ENCODE results near the gene IPPK. TPM values are rescaled to one million over a fixed set of nuclear protein-coding genes. Genes with fewer than 3 reads are reported as not detected.

Gene IPPK
- total and polyA plus RNA-seq, 10 donors, result 6.1 to 14.6 (median 11.5) TPM

- H3K27ac ChIP-seq, result no peak overlapping the region
- H3K27me3 ChIP-seq (replicated peaks in 1 of 7), result no peaks in the 10 kb centered on the region
- H3K4me3 ChIP-seq, result no peak overlapping the region
- peaks cover 3 to 100% (median 96%) of the 10 kb centered on the region in 6 donors for H3K36me3 ChIP-seq
- no peaks in the 10 kb centered on the region for H3K9me3 ChIP-seq
- intact Hi-C loops (cut with DNase I; ENCODE audit: low total_unique reads), result no loop called here
- peaks cover 0 to 8% (median 3%) of the 10 kb centered on the region in 6 donors for H3K4me1 ChIP-seq
- DNase-seq, result peak; percentile 67
- WGBS, 5 donors, result 83 to 94% (median 88%) methylated on average over 2 to 5 of the region's 5 CpGs
- TF ChIP-seq POLR2A (IDR thresholded peaks at IDR 0.05), result no peak
- TF ChIP-seq POLR2AphosphoS5 (IDR thresholded peaks at IDR 0.05), result no peak
- no peak for TF ChIP-seq CTCF (IDR thresholded peaks at IDR 0.05 in 8 of 11, conservative IDR thresholded peaks at IDR 0.05 in 3 of 11)
Observed at GRCh38 chr9:92638621-92639101, 31.3 kb downstream of the IPPK start.

- TF ChIP-seq CTCF (IDR thresholded peaks at IDR 0.05 in 8 of 11, conservative IDR thresholded peaks at IDR 0.05 in 3 of 11), result no peak
- TF ChIP-seq POLR2AphosphoS5 (IDR thresholded peaks at IDR 0.05), result peak in 1 of 3 donors; percentile 12
- TF ChIP-seq POLR2A (IDR thresholded peaks at IDR 0.05), result no peak
- H3K27ac ChIP-seq, result no peak overlapping the region
- H3K36me3 ChIP-seq, result peaks cover 3 to 100% (median 97%) of the 10 kb centered on the region in 6 donors
- DNase-seq, result peak; percentile 66
- intact Hi-C loops (cut with DNase I; ENCODE audit: low total_unique reads), result no loop called here
- H3K4me3 ChIP-seq, result no peak overlapping the region
- WGBS, 5 donors, result 88 to 97% (median 93%) methylated on average over 10 to 26 of the region's 26 CpGs
- H3K9me3 ChIP-seq, result no peaks in the 10 kb centered on the region
- H3K4me1 ChIP-seq, result peaks cover 0 to 8% (median 3%) of the 10 kb centered on the region in 6 donors
- H3K27me3 ChIP-seq (replicated peaks in 1 of 7), result no peaks in the 10 kb centered on the region
Observed at GRCh38 chr9:92637886-92638620, 31.9 kb downstream of the IPPK start.

- no peaks in the 10 kb centered on the region for H3K27me3 ChIP-seq (replicated peaks in 1 of 7)
- TF ChIP-seq CTCF (IDR thresholded peaks at IDR 0.05 in 8 of 11, conservative IDR thresholded peaks at IDR 0.05 in 3 of 11) (no peak), POLR2AphosphoS5 (IDR thresholded peaks at IDR 0.05) (no peak), POLR2A (IDR thresholded peaks at IDR 0.05) (no peak)
- H3K4me1 ChIP-seq, result peaks cover 0 to 8% (median 3%) of the 10 kb centered on the region in 6 donors
- WGBS, 5 donors, result 92 to 97% (median 95%) methylated on average over 7 of the region's 7 CpGs
- intact Hi-C loops (cut with DNase I; ENCODE audit: low total_unique reads), result no loop called here
- H3K9me3 ChIP-seq, result no peaks in the 10 kb centered on the region
- H3K27ac ChIP-seq, result no peak overlapping the region
- peak; percentile 62 for DNase-seq
- H3K4me3 ChIP-seq, result no peak overlapping the region
- H3K36me3 ChIP-seq, result peaks cover 3 to 100% (median 97%) of the 10 kb centered on the region in 6 donors
Observed at GRCh38 chr9:92637326-92637725, 32.6 kb downstream of the IPPK start.

GRCh38 chr9:92636627-92637026 is 33.3 kb downstream of the IPPK start:
- intact Hi-C loops (cut with DNase I; ENCODE audit: low total_unique reads), result no loop called here
- peaks cover 0 to 8% (median 3%) of the 10 kb centered on the region in 6 donors for H3K4me1 ChIP-seq

More at GRCh38 chr9:92636627-92637026, 33.3 kb downstream of the IPPK start:
- no peaks in the 10 kb centered on the region for H3K9me3 ChIP-seq
- H3K27me3 ChIP-seq (replicated peaks in 1 of 7), result no peaks in the 10 kb centered on the region
- peak; percentile 38 for DNase-seq
- peaks cover 3 to 100% (median 97%) of the 10 kb centered on the region in 6 donors for H3K36me3 ChIP-seq
- TF ChIP-seq POLR2AphosphoS5 (IDR thresholded peaks at IDR 0.05), result no peak
- TF ChIP-seq POLR2A (IDR thresholded peaks at IDR 0.05), result no peak
- no peak overlapping the region for H3K4me3 ChIP-seq
- 80 to 94% (median 89%) methylated on average over 3 of the region's 3 CpGs for WGBS, 5 donors
- H3K27ac ChIP-seq, result no peak overlapping the region
